MV-4-11 (cell line): ENCODE results near the gene SERPINF2.
"Not testable (repeated sequence)": the region's sequence is repeated elsewhere in the genome, so short reads cannot be mapped to it uniquely, and the experiment has no call there.

Experiments
- DNase-seq: peaks from one replicate; lab custom pipeline; 2025; lab: John Stamatoyannopoulos, UW

SERPINF2 gene

DNA sequence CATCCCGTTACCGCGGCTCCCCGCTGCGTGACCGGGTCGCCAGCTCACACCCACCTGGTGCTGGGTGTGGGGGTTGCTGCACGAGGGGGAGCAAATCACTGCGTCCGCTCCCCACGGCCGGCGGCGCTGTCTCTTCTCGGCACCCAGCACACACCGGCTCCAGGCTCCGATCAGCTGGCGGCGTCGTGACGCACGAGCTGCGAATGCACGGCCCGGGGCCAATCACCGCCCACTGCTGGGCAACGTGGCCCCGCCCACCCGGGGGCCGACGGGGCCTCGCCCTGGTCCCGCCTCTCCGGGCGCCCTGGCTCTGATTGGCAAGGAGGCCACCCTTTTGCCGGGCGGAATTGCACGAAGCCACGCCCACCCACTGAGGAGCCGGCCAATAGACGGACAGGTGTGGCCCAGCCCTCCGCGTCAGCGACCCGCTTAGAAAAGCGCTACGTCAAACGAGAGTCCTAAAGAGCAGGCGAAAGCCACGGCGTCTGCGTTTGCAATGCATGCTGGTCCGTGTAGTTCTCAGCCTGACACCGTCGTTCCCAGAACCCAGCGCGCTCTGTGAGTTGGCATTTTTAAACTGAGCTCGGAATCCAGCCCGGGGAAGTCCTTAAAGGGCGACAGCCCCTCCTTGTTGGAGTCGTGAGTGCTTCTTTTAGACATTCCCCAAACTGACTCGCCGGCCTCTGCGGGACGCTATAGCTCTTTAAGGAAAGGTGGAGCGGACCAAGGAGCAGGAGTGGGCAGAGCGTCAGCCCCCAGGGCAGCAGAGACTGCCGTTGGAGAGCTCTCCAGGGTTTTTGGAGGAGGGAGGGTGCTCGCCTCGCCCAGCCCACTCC, 26.4 kb upstream of the SERPINF2 start:
- peak; percentile 100 for DNase-seq

DNA sequence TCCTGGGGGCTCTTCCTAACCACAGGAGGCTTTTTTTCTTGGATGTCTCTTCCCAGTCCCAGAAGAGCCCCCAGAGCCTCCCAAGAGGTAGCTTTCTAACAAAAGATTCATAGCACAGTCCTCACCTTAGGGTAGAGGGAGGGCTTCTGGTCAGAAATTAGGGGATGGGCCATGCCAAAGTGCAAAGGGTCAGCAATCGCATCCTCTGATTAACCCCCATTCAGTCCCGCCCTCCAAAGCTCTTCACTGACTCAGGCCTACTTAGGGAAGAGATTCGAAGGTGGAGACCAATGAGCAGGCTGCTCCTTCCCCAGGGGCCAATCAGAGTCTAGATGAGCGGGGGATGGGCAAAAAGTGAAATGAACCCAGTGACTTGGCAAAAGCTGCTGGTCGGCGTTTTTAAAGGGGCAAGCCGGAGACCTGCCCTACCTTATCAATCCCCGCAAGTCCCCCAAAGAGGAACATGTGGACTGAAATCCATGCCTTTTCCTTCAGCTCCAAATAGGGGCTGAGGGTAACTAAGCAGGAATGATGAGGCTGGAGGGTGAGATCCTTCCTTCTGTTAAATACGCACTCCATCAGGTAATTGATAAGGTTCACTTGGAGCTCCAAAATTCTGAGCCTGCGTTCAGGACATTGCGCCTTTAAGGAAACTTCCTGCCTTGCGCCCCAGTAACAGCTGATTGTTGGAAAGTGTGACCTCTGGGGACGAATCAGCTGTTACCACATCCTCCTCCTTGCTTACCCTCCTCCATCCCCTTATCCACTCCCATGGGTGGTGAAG, 25.6 kb upstream of the SERPINF2 start:
- peak; percentile 98 for DNase-seq

DNA sequence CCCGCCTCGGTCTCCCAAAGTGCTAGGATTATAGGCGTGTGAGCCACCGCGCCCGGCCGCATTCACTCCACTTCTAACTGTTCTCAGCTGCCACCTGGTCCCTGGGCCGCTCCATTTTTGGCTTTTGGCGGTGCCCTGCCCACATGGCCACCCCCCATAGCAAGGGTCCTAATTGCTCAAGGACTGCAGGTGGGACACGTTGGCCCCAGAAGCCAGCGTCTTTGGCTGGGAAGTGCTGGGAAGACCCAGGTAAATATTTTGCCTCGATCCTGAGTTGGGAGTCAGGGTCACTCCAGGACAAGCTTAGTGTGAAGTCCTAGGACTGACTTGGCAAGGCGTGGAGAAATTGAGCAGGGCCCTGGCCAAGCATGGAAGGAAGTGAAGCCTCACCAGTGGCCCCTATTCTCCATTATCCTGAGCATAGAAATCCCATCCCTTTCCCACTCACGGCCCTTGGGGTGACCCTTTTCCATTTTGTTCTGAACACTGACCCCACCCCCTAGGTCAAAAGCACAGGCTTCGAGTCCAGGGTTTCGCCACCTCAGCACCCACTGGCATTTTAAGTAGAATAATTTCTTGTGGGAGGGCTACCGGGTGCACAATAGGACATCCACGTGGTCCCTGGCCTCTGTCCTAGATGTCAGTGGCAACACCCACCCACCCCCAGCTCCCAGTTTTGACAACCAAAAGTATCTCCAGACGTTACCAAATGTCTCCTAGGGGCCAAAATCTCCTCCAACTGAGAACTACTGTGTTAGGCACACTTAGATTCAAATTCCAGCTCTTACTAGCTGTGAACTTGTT, 24.1 kb upstream of the SERPINF2 start:
- DNase-seq, result no peak

DNA sequence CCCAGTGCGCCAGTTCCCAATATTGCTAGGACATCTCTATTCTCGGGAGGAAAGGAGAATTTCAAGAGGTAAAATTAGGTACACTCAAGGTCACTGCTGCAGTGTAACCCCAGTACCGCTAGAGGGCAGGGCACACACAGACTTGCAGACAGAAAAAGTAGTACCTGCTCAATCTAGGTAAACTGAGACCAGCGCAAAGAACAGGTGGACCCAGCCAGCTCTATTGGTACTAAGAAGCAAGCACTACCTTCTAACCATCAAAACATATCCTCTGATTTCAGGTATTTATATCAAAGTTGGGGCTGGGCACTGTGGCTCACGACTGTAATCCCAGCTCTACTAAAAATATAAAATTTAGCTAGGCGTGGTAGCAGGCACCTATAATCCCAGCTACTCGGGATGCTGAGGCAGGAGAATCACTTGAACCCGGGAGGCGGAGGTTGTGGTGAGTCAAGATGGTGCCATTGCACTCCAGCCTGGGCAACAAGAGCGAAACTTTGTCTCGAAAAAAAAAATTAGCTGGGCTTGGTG, 21.8 kb upstream of the SERPINF2 start:
- DNase-seq, result peak; percentile 31

DNA sequence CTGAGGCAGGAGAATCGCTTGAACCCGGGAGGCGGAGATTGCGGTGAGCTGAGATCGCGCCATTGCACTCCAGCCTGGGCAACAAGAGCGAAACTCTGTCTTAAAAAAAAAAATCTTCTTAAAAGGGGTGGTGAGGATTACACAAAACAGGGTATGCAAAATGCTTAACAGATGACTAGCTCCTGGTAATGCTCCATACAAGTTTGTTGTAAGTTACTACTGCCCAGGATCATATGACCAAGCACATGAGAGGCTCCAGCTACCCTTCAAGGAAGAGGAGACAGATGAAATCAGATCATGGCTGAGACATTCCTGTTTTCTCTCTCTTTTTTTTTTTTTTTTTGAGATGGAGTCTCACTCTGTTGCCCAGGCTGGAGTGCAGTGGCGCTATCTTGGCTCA, 20.6 kb upstream of the SERPINF2 start:
- DNase-seq, result not testable (repeated sequence)

DNA sequence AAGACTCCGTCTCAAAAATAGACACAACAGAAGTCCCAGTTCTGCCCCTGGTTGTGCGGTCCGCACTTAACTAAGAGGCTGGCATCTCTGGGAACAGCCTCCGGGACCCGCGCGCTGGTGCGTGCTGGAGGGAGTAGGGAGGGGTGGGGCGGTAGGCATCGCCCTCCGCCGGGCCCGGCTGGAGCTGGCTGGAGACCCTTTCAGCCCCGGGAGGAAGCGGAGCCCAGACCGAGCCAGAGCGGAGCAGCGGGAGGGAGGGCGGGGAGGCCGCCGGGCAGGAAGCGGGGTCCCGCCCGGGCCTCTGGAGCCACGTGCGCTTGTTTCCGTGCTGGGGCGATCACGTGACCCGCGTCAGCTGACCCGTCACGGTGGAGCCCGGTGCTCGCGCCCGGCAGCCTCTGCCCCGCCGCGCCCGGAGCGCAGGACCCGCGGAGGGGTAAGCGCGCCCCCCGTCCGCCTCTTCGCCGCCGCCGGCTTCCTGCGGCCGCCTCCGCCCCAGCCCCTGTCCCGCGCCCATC, 18.3 kb upstream of the SERPINF2 start, which contains the start of gene WDR81:
Gene WDR81, plus strand, starts transcription at position 354 of the 518 bp plus-strand sequence. CDS start 256 bp downstream, outside the sequence.
- DNase-seq, result peak; percentile 75

DNA sequence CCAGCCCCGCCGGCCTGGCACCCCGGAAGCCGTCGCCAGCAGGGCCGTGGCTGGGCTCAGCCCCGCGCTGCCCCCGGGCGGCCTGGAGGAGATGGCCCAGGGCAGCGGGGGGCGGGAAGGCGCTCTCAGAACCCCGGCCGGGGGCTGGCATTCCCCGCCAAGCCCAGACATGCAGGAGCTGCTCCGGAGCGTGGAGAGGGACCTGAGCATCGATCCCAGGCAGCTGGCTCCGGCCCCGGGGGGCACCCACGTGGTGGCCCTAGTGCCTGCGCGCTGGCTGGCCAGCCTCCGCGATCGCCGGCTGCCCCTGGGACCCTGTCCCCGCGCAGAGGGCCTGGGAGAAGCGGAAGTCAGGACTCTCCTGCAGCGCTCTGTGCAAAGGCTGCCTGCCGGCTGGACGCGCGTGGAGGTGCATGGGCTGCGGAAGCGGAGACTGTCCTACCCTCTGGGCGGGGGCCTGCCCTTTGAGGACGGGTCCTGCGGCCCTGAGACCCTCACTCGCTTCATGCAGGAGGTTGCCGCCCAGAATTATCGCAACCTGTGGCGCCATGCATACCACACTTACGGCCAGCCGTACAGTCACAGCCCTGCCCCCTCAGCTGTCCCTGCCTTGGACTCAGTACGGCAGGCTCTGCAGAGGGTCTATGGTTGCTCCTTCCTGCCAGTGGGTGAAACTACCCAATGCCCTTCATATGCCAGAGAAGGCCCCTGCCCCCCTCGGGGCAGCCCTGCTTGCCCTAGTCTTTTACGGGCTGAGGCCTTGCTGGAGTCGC, 17.6 kb upstream of the SERPINF2 start:
- DNase-seq, result no peak

DNA sequence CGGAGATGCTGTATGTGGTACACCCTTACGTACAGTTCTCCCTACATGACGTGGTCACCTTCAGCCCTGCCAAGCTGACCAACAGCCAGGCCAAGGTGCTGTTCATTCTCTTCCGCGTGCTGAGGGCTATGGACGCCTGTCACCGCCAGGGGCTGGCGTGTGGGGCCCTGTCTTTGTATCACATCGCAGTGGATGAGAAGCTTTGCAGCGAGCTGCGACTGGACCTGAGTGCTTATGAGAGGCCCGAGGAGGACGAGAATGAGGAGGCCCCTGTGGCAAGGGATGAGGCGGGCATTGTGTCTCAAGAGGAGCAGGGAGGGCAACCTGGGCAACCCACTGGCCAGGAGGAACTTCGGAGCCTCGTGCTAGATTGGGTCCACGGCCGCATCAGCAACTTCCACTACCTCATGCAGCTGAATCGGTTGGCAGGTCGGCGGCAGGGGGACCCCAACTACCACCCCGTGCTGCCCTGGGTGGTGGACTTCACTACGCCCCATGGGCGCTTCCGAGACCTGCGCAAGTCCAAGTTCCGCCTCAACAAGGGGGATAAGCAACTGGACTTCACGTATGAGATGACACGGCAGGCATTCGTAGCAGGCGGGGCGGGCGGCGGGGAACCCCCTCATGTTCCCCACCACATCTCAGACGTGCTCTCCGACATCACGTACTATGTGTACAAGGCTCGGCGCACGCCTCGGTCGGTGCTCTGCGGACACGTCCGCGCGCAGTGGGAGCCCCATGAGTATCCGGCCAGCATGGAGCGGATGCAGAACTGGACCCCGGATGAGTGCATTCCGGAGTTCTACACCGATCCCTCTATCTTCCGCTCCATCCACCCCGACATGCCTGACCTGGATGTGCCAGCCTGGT, 16.8 kb upstream of the SERPINF2 start:
- no peak for DNase-seq

DNA sequence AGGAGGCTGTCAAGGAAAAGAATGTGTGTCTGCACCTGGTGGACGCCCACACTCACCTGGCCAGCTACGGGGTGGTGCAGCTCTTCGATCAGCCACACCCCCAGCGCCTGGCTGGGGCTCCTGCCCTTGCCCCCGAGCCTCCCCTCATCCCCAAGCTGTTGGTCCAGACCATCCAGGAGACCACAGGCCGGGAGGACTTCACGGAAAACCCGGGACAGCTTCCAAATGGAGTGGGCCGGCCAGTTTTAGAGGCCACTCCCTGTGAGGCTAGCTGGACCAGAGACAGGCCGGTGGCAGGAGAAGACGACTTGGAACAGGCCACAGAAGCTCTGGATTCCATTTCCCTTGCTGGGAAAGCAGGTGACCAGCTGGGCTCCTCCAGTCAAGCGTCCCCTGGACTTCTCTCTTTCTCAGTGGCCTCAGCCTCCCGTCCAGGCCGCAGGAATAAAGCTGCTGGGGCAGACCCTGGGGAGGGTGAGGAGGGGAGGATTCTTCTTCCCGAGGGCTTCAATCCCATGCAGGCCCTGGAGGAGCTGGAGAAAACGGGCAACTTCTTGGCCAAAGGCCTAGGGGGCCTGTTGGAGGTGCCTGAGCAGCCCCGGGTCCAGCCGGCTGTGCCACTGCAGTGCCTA, 15.9 kb upstream of the SERPINF2 start:
- no peak for DNase-seq

DNA sequence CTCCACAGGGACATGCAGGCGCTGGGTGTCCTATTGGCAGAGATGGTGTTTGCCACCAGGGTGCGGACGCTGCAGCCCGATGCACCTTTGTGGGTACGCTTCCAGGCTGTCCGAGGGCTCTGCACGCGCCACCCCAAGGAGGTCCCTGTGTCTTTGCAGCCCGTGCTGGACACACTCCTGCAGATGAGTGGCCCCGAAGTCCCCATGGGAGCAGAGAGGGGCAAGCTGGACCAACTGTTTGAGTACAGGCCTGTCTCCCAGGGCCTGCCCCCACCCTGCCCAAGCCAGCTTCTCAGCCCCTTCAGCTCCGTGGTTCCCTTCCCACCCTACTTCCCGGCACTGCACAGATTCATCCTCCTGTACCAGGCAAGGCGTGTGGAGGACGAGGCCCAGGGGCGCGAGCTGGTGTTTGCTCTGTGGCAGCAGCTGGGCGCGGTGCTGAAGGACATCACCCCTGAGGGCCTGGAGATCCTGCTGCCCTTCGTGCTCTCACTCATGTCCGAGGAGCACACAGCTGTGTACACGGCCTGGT, 15.3 kb upstream of the SERPINF2 start:
- no peak for DNase-seq

DNA sequence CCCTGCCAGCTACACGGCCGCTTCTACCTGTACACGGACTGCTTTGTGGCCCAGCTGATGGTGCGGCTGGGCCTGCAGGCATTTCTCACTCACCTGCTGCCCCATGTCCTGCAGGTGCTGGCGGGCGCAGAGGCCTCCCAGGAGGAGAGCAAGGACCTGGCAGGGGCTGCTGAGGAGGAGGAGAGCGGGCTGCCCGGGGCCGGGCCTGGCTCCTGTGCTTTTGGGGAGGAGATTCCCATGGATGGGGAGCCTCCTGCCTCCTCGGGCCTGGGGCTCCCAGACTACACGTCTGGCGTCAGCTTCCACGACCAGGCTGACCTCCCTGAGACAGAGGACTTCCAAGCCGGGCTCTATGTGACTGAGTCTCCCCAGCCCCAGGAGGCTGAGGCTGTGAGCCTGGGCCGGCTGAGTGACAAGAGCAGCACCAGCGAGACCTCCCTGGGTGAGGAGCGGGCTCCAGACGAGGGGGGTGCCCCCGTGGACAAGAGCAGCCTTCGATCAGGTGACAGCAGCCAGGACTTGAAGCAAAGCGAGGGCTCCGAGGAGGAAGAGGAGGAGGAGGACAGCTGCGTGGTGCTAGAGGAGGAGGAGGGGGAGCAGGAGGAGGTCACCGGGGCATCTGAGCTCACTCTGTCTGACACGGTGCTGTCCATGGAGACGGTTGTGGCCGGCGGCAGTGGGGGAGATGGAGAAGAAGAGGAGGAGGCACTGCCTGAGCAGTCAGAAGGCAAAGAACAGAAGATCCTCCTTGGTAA, 14.6 kb upstream of the SERPINF2 start:
- DNase-seq, result no peak

DNA sequence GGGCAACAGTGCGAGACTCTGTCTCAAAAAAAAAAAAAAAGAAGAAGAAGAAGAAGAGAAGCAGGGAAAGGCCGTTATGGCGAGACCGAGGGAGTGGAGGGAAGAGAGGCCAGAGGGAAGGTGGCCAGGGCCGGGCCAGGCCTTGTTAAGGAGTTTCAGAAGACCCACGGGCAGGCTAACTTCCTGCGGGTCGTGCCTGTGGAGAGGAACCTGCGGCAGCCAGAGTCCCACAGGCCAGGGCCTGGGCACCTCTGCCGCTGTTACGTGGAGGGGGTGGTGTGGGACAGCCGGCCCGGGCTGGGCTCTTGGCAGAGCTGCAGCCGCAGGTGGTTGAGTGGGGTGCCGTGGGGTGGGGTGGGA, 12.7 kb upstream of the SERPINF2 start:
- DNase-seq, result no peak

DNA sequence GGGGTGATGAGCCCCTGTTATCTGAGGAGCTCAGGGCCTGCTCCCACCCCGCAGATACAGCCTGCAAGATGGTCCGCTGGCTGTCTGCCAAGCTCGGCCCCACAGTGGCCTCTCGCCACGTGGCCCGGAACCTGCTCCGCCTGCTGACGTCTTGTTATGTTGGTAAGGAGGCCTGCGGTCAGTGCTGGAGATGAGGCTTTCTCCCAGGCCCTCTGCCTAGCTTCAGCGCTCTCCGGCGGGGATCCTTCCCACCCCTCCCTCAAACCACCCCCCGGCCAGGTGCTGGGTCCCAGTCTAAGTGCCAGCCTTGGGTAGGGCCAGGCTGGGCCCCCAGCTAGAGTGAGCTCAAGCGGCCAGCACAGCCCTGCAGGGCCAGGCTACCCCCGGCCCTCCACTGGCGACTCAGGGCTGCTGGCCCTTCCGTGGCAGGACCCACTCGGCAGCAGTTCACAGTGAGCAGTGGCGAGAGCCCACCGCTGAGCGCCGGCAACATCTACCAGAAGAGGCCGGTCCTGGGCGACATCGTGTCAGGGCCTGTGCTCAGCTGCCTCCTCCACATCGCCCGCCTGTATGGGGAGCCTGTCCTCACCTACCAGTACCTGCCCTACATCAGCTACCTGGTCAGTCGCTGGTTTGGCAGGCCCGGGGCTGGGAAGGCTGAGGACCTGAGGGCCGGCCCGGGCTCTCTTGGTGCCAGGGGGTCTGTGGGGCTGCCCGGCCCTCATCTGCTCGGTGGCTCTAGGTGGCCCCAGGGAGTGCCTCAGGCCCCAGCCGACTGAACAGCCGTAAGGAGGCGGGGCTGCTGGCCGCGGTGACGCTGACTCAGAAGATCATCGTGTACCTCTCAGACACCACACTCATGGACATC, 12.1 kb upstream of the SERPINF2 start:
- DNase-seq, result peak; percentile 44

DNA sequence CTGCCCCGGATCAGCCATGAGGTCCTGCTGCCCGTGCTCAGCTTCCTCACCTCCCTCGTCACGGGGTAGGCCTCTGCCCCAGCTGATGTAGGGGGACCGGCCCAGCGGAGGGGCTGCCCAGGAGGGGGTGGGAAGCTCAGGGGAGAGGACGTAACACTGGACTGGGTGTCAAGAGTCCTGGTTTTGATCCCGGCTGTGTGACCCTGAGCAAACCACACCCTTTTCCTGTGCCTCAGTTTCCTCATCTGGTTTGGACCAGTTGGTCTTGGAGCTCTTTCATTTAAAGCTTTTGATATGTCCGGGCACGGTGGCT, 11.5 kb upstream of the SERPINF2 start:
- DNase-seq, result no peak

DNA sequence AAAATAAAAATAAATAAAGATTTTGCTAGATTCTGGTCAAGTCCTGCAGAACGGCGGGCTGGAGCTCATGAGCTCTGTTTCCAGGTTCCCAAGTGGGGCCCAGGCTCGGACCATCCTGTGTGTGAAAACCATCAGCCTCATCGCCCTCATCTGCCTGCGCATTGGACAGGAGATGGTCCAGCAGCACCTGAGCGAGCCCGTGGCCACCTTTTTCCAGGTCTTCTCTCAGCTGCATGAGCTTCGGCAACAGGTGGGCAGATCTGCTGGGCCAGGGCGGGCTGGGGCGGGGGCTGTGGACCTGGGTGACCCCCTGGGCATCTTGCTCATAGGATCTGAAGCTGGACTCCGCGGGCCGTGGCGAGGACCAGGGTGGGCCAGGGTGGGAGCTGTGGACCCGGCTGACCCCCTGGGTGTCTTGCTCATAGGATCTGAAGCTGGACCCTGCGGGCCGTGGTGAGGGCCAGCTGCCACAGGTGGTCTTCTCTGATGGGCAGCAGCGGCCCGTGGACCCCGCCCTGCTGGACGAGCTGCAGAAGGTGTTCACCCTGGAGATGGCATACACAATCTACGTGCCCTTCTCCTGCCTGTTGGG, 10.3 kb upstream of the SERPINF2 start:
- no peak for DNase-seq

DNA sequence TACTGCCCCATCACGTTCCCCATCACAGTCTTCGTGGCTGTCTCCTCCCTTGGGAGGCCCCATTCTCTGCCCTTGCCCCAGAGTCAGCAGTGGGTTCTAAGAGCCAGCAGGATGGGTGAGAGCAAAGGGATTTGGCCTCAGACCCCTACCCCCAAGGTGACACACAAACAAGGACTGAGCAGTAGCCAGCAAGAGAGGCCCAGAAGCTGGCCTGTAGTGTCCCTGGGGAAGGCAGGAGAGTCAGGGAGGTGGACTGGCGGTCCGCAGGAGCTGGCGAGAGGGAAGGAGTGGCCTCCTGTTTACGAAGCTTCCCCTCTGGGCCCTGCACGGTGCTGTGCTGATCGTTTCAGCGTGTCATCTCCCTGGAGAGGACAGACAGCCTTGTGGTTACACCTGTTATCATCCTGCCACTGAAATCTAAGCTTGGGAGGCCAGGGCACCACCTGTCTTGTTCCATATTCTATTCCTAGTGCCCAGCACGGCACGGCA, 9.8 kb upstream of the SERPINF2 start:
- DNase-seq, result no peak

DNA sequence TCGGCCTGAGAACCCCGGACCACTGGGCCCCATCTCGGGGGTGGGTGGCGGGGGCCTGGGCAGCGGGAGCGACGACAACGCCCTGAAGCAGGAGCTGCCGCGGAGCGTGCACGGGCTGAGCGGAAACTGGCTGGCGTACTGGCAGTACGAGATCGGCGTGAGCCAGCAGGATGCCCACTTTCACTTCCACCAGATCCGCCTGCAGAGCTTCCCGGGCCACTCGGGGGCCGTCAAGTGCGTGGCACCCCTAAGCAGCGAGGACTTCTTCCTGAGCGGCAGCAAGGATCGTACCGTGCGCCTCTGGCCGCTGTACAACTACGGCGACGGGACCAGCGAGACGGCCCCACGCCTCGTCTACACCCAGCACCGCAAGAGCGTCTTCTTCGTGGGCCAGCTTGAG, 8.9 kb upstream of the SERPINF2 start:
- DNase-seq, result no peak
